Stomach (tissue), 9 donors: ENCODE results near the gene ZDHHC11. TPM values are rescaled to one million over a fixed set of nuclear protein-coding genes. Genes with fewer than 3 reads are reported as not detected.

Experiments
- DNase-seq, 2 donors: peaks; one replicate each; pipeline versions ENCODE4 v3.0.0 to v3.0.0-alpha.2; 2013 to 2019
- H3K27ac ChIP-seq, 5 donors: fragments of 200-600 bp in 4 of 5; sonication (generic) in 4 of 5; one replicate each; pipeline ENCODE4 v1.5.1; 2013 to 2019; ENCODE audit warnings: mild to moderate bottlenecking in 1 of 5, moderate library complexity in 1 of 5
- H3K27me3 ChIP-seq, 3 donors: fragments of 200-600 bp; sonication (generic); one replicate each; pipeline ENCODE4 v1.5.1; 2017 to 2019; ENCODE audit warnings: mixed run types in 1 of 3
- H3K36me3 ChIP-seq, 4 donors: fragments of 200-600 bp; sonication (generic); 1 replicate in 3 of 4; 2 replicates in 1 of 4; pipeline ENCODE4 v1.5.1; 2016 to 2019
- H3K4me1 ChIP-seq, 4 donors: fragments of 200-600 bp; sonication (generic); one replicate each; pipeline ENCODE4 v1.5.1; 2016 to 2019
- H3K4me3 ChIP-seq, 4 donors: fragments of 200-600 bp; sonication (generic) in 3 of 4; one replicate each; pipeline ENCODE4 v1.5.1; 2016 to 2019; ENCODE audit warnings: mild to moderate bottlenecking in 1 of 4
- H3K9me3 ChIP-seq, 4 donors: fragments of 200-600 bp; sonication (generic); one replicate each; pipeline ENCODE4 v1.5.1; 2016 to 2019
- CTCF ChIP-seq, 7 experiments: fragments of 450-650 bp in 4 of 7; fragments of 200-600 bp in 3 of 7; sonication (generic) in 3 of 7; IDR thresholded peaks; one replicate each; pipeline ENCODE4 v1.5.1; 2016 to 2019; ENCODE audit warnings: antibody characterized with exemption in 7 of 7, control low read depth in 2 of 7, mild to moderate bottlenecking in 1 of 7
- EP300 ChIP-seq: sonication (generic); formaldehyde crosslinking; IDR thresholded peaks from one replicate; pipeline ENCODE4 v1.6.1; 2017; ENCODE audit warnings: antibody characterized with exemption
- POLR2A ChIP-seq, 4 donors: fragments of 450-650 bp; IDR thresholded peaks; one replicate each; pipeline ENCODE4 v1.6.1; 2016; ENCODE audit warnings: antibody characterized with exemption in 4 of 4, control low read depth in 2 of 4, mild to moderate bottlenecking in 1 of 4, moderate library complexity in 1 of 4
- POLR2AphosphoS5 ChIP-seq, 3 donors: sonication (generic); formaldehyde crosslinking; IDR thresholded peaks; one replicate each; pipeline ENCODE4 v1.6.1; 2016; ENCODE audit warnings: antibody characterized with exemption in 3 of 3
- WGBS, 5 donors: extraction: QIAGEN DNeasy Blood & Tissue Kit in 3 of 5; methylation state at CpG; one replicate each; pipeline versions ENCODE4 v1.1.5 to v1.1.7; 2013 to 2018; 5-methylcytosine and 5-hydroxymethylcytosine counted together
- intact Hi-C: fragments of 100-400 bp; cut with DNase I; formaldehyde crosslinking; loops from one replicate; pipeline ENCODE4 v1.15.1; 2023; ENCODE audit warnings: low total_unique reads
- polyA plus RNA-seq, 3 donors: library from polyadenylated mRNA; stranded (reverse); fragments of 200-250 nt; gene quantifications; one replicate each; pipeline ENCODE4 v1.2.3, GENCODE V29; 2013
- total RNA-seq, 5 donors: library from RNA; depleted of rRNA; stranded (reverse); fragments of >200 nt; gene quantifications; one replicate each; pipeline versions ENCODE4 v1.1.0 to v1.2.3, GENCODE V29; 2014 to 2016
- donor health status: healthy with polysubstance abuse.
- donor health status: Bipolar disorder and iron deficiency.
- donor health status: healthy.

Gene ZDHHC11
- total and polyA plus RNA-seq, 8 donors = 1.6 to 35.2 (median 8.3) TPM

GRCh38 chr5:887947-888637 is 37.3 kb upstream of the ZDHHC11 start:
- Histone ChIP-seq H3K27ac (no peak overlapping the region), H3K36me3 (peaks cover 68 to 85% (median 83%) of the 10 kb centered on the region in 4 donors), H3K27me3 (no peaks in the 10 kb centered on the region), H3K4me3 (no peak overlapping the region), H3K4me1 (peaks cover 14 to 23% (median 21%) of the 10 kb centered on the region in 4 donors), H3K9me3 (no peaks in the 10 kb centered on the region)
- DNase-seq = no peak
- TF ChIP-seq CTCF (IDR thresholded peaks at IDR 0.05) (no peak), POLR2AphosphoS5 (IDR thresholded peaks at IDR 0.05) (no peak), POLR2A (IDR thresholded peaks at IDR 0.05) (no peak), EP300 (no peak)
- intact Hi-C loops = no loop called here
- WGBS, 5 donors = 85 to 92% (median 88%) methylated on average over 14 of the region's 14 CpGs

GRCh38 chr5:886716-887325 is 36.0 kb upstream of the ZDHHC11 start:
- 88 to 94% (median 92%) methylated on average over 23 to 26 of the region's 26 CpGs for WGBS, 5 donors
- peaks cover 69 to 97% (median 95%) of the 10 kb centered on the region in 4 donors for H3K36me3 ChIP-seq
- intact Hi-C loops = no loop called here

GRCh38 chr5:886036-886435 is 35.2 kb upstream of the ZDHHC11 start:
- TF ChIP-seq CTCF (IDR thresholded peaks at IDR 0.05) (no peak), EP300 (no peak), POLR2A (IDR thresholded peaks at IDR 0.05) (no peak), POLR2AphosphoS5 (IDR thresholded peaks at IDR 0.05) (no peak)
- H3K27ac ChIP-seq = no peak overlapping the region
- H3K27me3 ChIP-seq = no peaks in the 10 kb centered on the region
- H3K36me3 ChIP-seq = peaks cover 77 to 100% (median 100%) of the 10 kb centered on the region in 4 donors
- no peaks in the 10 kb centered on the region for H3K9me3 ChIP-seq
- H3K4me3 ChIP-seq = no peak overlapping the region
- DNase-seq = no peak
- H3K4me1 ChIP-seq = peaks cover 2 to 9% (median 6%) of the 10 kb centered on the region in 4 donors
- intact Hi-C loops = no loop called here
- WGBS, 5 donors = 89 to 95% (median 94%) methylated on average over 12 to 13 of the region's 13 CpGs

More at GRCh38 chr5:886716-887325, 36.0 kb upstream of the ZDHHC11 start:
- Histone ChIP-seq H3K9me3 (no peaks in the 10 kb centered on the region), H3K27me3 (no peaks in the 10 kb centered on the region), H3K27ac (no peak overlapping the region), H3K4me3 (no peak overlapping the region), H3K4me1 (peaks cover 10 to 17% (median 13%) of the 10 kb centered on the region in 4 donors)
- no peak for TF ChIP-seq POLR2A (IDR thresholded peaks at IDR 0.05)
- no peak for TF ChIP-seq CTCF (IDR thresholded peaks at IDR 0.05)
- no peak for TF ChIP-seq POLR2AphosphoS5 (IDR thresholded peaks at IDR 0.05)
- no peak for TF ChIP-seq EP300
- DNase-seq = no peak

GRCh38 chr5:885529-885928 is 34.7 kb upstream of the ZDHHC11 start:
- peaks cover 80 to 100% (median 100%) of the 10 kb centered on the region in 4 donors for H3K36me3 ChIP-seq
- intact Hi-C loops = no loop called here
- no peak for DNase-seq
- H3K27ac ChIP-seq = no peak overlapping the region
- no peak overlapping the region for H3K4me3 ChIP-seq
- peaks cover 0 to 5% (median under 1%) of the 10 kb centered on the region in 4 donors for H3K4me1 ChIP-seq
- no peaks in the 10 kb centered on the region for H3K9me3 ChIP-seq
- TF ChIP-seq POLR2AphosphoS5 (IDR thresholded peaks at IDR 0.05) = no peak
- no peak for TF ChIP-seq EP300
- TF ChIP-seq POLR2A (IDR thresholded peaks at IDR 0.05) = no peak
- no peak for TF ChIP-seq CTCF (IDR thresholded peaks at IDR 0.05)
- whole genome bisulfite sequencing, 5 donors = 82 to 89% (median 89%) methylated on average over 11 to 13 of the region's 13 CpGs
- H3K27me3 ChIP-seq = no peaks in the 10 kb centered on the region
